Measurements from ENCODE around the gene SMARCC2. TPM values are rescaled to one million over a fixed set of nuclear protein-coding genes. Genes with fewer than 3 reads are reported as not detected.

SMARCC2 gene
- total and polyA plus RNA-seq, 2 of the 13 experiments (the other 11 are each of a cell fraction or from before 2014, with no cell fraction given): 21.3 to 24.1 TPM

GRCh38 chr12:56221757-56222530 lies 32.7 kb upstream of the SMARCC2 start, which contains the start of gene RNF41 (continued):
- no peak for TF ChIP-seq ZNF781 (CRISPR knock-in tag; IDR thresholded peaks at IDR 0.05; ENCODE audit: borderline replicate concordance, not compliant biosample characterization)
- no peak for TF ChIP-seq GPBP1L1 (CRISPR knock-in tag; IDR thresholded peaks at IDR 0.05)
- TF ChIP-seq CCAR2 (optimal IDR thresholded peaks at IDR 0.05; ENCODE audit: low read depth, low read length): no peak
- TF ChIP-seq ZNF891 (CRISPR knock-in tag; IDR thresholded peaks at IDR 0.05): peak; percentile 93; the same call in 1 of the 2 replicates
- TF ChIP-seq GATAD1 (CRISPR knock-in tag; IDR thresholded peaks at IDR 0.05): peak; percentile 84
- TF ChIP-seq ZNF775 (CRISPR knock-in tag; IDR thresholded peaks at IDR 0.05; ENCODE audit: borderline replicate concordance): 0 out of 2 replicates have a peak, but pooled peaks have one; percentile 33
- no peak for TF ChIP-seq ZNF737 (CRISPR knock-in tag; IDR thresholded peaks at IDR 0.05; ENCODE audit: borderline replicate concordance)
- TF ChIP-seq GMEB2 (CRISPR knock-in tag; IDR thresholded peaks at IDR 0.05; ENCODE audit: low read depth): no peak
- no peak for TF ChIP-seq NFRKB (IDR thresholded peaks at IDR 0.05)
- 0 out of 2 replicates have a peak, but pooled peaks have one; percentile 22 for TF ChIP-seq ZNF768 (CRISPR knock-in tag; IDR thresholded peaks at IDR 0.05)
- TF ChIP-seq ZNF318 (CRISPR knock-in tag; IDR thresholded peaks at IDR 0.05): no peak
- TF ChIP-seq ZBTB44 (CRISPR knock-in tag; IDR thresholded peaks at IDR 0.05): 0 out of 2 replicates have a peak, but pooled peaks have one; percentile 31
- 0 out of 2 replicates have a peak, but pooled peaks have one; percentile 42 for TF ChIP-seq MAX (IDR thresholded peaks at IDR 0.05)
- TF ChIP-seq MIER3 (CRISPR knock-in tag; IDR thresholded peaks at IDR 0.05; ENCODE audit: borderline replicate concordance): no peak; the same call in 1 of the 2 replicates
- TF ChIP-seq RORA (CRISPR knock-in tag; IDR thresholded peaks at IDR 0.05): no peak
